Epidermal melanocyte (primary cell): ENCODE results near the gene CREM.
"Not testable (repeated sequence)": the region's sequence is repeated elsewhere in the genome, so short reads cannot be mapped to it uniquely, and the experiment has no call there.

Source experiments
- DNase-seq: peaks from one replicate; pipeline ENCODE4 v3.0.0; 2011; ENCODE audit warnings: low spot score; ENCODE audit not compliant: insufficient read length

Gene CREM

GRCh38 chr10:35192645-35193249 lies 66.1 kb downstream of the CREM start:
- no peak for DNase-seq

- DNase-seq, result no peak
Measured at GRCh38 chr10:35194471-35194870, 67.8 kb downstream of the CREM start.

- DNase-seq, result no peak
Measured at GRCh38 chr10:35194906-35195305, 68.3 kb downstream of the CREM start.

GRCh38 chr10:35195361-35196306 lies 69.0 kb downstream of the CREM start:
- DNase-seq, result peak; percentile 40

GRCh38 chr10:35200487-35200886 lies 73.8 kb downstream of the CREM start:
- no peak for DNase-seq

GRCh38 chr10:35201234-35201633 lies 74.6 kb downstream of the CREM start:
- DNase-seq, result no peak

- DNase-seq, result no peak
Measured at GRCh38 chr10:35202050-35202449, 75.4 kb downstream of the CREM start.

GRCh38 chr10:35203745-35204144 lies 77.1 kb downstream of the CREM start:
- DNase-seq, result no peak

GRCh38 chr10:35204650-35205319 lies 78.1 kb downstream of the CREM start:
- no peak for DNase-seq

GRCh38 chr10:35206274-35206673 lies 79.6 kb downstream of the CREM start:
- no peak for DNase-seq

- no peak for DNase-seq
Measured at GRCh38 chr10:35208536-35208935, 81.9 kb downstream of the CREM start.

- DNase-seq, result no peak
Measured at GRCh38 chr10:35208949-35209613, 82.4 kb downstream of the CREM start.

- no peak for DNase-seq
Measured at GRCh38 chr10:35210961-35211360, 84.3 kb downstream of the CREM start.

GRCh38 chr10:35211390-35211789 lies 84.7 kb downstream of the CREM start:
- DNase-seq, result no peak

GRCh38 chr10:35212856-35213255 lies 86.2 kb downstream of the CREM start:
- no peak for DNase-seq

- no peak for DNase-seq
Measured at GRCh38 chr10:35213699-35214098, 87.1 kb downstream of the CREM start.

GRCh38 chr10:35214607-35215020 lies 88.0 kb downstream of the CREM start:
- no peak for DNase-seq

- no peak for DNase-seq
Measured at GRCh38 chr10:35215107-35215506, 88.5 kb downstream of the CREM start.

- DNase-seq, result no peak
Measured at GRCh38 chr10:35216303-35216905, 89.8 kb downstream of the CREM start.

- not testable (repeated sequence) for DNase-seq
Measured at GRCh38 chr10:35216956-35217355, 90.3 kb downstream of the CREM start.

- no peak for DNase-seq
Measured at GRCh38 chr10:35217455-35217854, 90.8 kb downstream of the CREM start.
